RPMI7951 (cell line): ENCODE measurements around the gene ZSWIM1. TPM values are rescaled to one million over a fixed set of nuclear protein-coding genes. Genes with fewer than 3 reads are reported as not detected.
"Not testable (repeated sequence)": the region's sequence is repeated elsewhere in the genome, so short reads cannot be mapped to it uniquely, and the experiment has no call there.

Experiments used
- DNase-seq: peaks from one replicate; pipeline ENCODE4 v3.0.0-alpha.2; 2012; ENCODE audit warnings: low read depth
- total RNA-seq: library from RNA; depleted of rRNA; stranded (reverse); fragments of >200 nt; shearing (Covaris generic); gene quantifications from 2 replicates; pipeline ENCODE4 v1.2.3, GENCODE V29; 2014

Gene ZSWIM1
- total RNA-seq, 1 experiment from 2014 or later: 20.4 TPM

DNA sequence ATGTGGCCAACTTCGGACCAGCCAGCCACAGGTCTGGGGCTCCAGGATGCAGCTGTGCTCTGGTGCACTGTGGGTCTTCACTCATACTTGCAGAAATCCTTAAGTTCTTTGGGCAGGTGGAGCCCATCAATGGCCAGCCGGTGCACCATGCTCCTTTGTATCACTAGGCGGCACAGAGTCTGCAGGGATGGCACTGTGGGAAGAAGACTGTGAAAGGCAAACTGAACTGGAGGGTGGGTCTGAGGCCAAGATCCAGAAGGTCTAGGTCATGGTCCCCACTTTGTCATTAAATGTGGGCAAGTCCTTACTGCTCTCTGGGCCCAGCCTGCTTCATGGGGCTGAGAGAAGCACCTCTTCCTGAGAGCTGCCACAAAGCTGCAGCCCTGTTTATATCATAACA, 7.7 kb downstream of the ZSWIM1 start:
- no peak for DNase-seq

GRCh38 chr20:45890077-45890984, 9.3 kb downstream of the ZSWIM1 start:
- DNase-seq: peak; percentile 79

DNA sequence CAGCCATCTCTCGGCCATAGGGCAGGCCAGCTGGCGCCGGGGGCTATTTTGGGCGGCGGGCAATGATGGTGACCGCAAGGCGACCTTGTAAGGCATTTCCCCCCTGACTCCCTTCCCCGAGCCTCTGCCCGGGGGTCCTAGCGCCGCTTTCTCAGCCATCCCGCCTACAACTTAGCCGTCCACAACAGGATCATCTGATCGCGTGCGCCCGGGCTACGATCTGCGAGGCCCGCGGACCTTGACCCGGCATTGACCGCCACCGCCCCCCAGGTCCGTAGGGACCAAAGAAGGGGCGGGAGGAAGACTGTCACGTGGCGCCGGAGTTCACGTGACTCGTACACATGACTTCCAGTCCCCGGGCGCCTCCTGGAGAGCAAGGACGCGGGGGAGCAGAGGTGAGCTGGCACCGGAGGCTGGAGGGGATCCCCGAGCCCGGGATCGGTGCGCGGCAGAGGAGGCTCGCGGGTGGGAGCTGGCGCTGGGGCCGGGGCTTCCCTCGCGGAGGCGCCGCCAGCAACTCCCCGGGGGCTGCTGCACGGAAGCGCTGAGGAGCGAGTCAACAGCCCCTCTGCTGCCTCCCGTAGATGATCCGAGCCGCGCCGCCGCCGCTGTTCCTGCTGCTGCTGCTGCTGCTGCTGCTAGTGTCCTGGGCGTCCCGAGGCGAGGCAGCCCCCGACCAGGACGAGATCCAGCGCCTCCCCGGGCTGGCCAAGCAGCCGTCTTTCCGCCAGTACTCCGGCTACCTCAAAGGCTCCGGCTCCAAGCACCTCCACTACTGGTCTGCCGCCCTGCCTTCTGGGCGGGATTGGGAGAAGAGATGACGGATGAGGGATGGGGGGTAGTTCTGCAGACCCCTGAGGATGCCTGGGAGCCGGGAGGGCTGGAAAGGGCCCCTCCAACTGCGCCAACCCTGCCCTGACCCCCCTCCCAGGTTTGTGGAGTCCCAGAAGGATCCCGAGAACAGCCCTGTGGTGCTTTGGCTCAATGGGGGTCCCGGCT, 10.3 kb downstream of the ZSWIM1 start, which contains the start of the genes CTSA and NEURL2:
CTSA (plus strand) TSS at position 351 of the 999 bp plus-strand sequence; CDS start at position 585, 234 bp downstream.
NEURL2 (minus strand) TSS at position 224 of the 999 bp plus-strand sequence; CDS start at position 7, 217 bp downstream.
- peak; percentile 98 for DNase-seq

- peak; percentile 49 for DNase-seq
Measured at GRCh38 chr20:45892049-45892825, 11.2 kb downstream of the ZSWIM1 start.

- DNase-seq: no peak
Measured at GRCh38 chr20:45892828-45893500, 11.9 kb downstream of the ZSWIM1 start.

GRCh38 chr20:45893831-45894230, 12.8 kb downstream of the ZSWIM1 start:
- peak; percentile 36 for DNase-seq

DNA sequence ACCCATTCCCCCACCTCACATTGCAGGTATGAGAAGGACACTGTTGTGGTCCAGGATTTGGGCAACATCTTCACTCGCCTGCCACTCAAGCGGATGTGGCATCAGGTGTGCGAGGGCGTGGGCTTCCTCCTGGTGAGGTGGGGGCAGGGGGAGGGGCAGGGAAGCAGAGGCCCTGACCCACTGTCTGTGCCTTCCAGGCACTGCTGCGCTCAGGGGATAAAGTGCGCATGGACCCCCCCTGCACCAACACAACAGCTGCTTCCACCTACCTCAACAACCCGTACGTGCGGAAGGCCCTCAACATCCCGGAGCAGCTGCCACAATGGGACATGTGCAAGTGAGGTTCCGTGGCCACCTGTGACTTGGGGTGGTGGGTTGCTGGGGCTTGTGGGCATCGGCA, 13.8 kb downstream of the ZSWIM1 start:
- no peak for DNase-seq

DNA sequence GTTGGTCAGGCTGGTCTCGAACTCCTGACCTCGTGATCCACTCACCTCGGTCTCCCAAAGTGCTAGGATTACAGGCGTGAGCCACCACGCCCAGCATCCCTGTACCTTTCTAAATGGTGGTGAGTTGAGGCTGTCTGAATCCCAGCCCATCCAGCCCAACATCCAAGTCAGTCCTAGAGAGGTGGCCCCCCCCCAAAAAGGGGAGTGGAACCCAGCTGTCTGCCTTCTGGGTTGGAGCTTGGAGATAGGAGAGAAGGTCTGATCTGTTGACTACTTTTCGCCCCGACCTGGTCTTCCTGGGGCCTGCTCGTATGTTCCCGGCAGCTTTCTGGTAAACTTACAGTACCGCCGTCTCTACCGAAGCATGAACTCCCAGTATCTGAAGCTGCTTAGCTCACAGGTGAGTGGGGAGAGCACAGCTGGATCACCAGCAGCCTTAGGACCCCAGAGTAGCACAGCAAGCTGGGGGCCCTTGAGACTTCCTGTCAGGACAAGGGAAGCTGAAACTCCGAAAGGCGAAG, 15.7 kb downstream of the ZSWIM1 start:
- no peak for DNase-seq

GRCh38 chr20:45897289-45897688, 16.3 kb downstream of the ZSWIM1 start:
- no peak for DNase-seq

DNA sequence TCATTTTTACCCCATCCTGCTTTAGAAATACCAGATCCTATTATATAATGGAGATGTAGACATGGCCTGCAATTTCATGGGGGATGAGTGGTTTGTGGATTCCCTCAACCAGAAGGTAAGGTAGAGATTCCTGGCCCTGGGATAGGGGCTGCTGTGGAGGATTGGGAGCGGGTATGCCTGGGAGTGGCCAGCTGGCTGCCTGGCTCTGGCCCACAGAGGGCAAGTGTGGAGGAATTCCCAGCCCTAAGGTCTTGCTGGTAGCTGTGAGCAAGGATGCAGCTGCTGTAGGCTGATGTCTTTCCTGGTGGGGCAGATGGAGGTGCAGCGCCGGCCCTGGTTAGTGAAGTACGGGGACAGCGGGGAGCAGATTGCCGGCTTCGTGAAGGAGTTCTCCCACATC, 16.7 kb downstream of the ZSWIM1 start:
- no peak for DNase-seq

- no peak for DNase-seq
Measured at GRCh38 chr20:45898285-45898684, 17.3 kb downstream of the ZSWIM1 start.

DNA sequence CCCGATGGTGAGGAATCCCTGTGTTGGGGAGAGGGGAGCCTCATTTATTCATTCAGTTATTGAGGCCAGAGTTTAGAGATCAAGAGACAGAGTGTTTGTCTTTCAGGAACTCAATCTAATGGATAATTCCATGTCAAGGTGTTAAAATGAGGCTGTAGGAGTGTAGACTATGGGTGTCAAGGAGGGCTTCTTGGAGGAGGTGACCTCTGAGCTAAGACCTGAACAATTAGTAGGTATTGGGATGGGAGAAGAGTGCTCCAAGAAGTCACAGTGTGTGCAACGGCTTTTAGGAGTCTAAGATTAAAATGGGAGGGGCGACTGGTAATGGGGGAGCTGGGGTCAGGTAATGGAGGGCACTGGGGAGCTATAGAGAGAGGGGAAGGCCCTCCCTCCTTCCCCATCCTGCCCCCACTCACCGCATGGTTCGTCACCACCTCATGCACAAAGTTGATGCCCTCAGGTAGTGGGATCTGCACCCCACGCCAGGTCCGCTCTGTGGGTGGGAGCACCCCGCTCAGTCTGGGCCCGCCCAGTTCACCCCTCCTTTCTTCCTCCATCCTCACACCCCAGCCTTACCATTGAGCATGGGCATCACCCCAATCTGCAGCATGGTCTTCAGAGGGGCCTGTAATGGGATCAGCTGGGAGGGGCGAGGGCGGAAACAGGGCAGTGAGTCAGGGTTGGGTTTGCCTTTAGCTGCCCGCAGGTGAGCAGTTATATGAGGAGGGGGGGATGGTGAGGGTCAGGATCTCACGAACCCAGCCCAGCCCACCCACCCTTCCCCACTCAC, 18.2 kb downstream of the ZSWIM1 start:
- no peak for DNase-seq

- not testable (repeated sequence) for DNase-seq
Measured at GRCh38 chr20:45901332-45901731, 20.3 kb downstream of the ZSWIM1 start.

DNA sequence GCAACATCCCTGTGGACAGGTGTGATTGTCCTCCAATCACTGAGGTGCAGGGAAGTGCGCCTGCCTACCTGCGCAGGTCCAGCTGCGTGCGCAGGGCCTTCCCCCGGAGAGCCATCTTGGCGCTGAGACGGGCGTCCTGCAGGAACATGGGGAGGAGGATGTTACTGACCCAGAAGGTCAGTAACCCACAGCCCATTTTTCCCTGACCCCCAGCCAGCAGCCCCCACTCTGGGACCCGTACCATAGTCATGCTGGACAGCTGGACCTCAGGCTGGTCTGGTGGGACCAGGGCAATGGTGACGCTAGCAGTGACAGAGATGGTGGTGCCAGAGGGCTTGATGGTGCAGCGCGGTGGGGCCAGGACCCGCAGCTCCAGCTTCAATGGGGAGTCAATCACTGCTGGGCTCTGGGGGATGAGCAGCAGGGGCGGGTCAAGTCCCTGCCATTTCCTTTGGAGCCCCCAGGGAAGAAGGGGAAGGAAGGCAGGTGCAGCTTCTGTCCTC, 21.2 kb downstream of the ZSWIM1 start:
- DNase-seq: no peak

DNA sequence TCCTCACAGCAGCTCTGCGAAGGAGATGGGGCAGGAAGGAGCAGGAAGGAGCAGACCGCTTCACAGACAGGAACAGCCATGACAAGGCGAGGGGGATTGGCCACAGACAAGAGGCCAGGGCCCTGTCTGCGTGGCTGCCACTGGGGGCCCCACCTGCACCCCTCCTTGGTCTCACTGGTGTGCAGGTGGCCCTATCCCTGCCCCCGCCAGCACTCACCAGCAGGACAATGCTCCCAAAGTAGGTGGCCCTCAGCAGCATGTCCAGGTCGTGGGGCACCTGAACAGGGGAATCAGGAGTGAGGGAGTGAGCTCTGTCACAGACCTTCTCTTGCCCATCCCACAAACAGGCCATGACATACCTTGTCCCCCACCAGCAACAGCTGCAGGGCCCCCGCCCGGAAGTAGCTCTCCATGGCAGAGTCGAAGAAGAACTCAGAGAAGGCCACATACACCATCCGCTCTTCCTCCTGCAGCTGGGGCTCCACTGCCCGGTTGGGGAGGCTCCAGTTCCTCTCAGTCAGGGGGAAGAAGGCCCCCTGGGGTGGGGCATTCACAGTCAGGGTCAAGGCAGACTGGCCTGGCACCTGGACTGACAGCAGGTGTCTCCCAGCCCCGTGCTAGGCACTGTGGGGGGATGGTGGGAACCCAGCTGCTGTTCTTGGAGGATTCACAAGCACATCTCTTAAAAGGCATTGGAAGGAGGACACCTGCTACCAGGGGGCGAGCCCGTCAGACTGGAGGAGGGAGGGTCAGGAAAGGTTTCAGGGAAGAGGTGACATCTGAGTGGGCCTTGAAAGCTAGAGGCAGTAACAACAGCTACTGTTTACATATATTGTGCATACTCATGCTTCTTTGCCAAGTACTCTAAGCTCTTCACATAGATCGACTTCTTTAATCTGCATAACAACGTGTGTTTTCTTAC, 23.8 kb downstream of the ZSWIM1 start:
- DNase-seq: no peak

- peak; percentile 94 for DNase-seq
Measured at GRCh38 chr20:45905505-45906079, 24.6 kb downstream of the ZSWIM1 start.

- DNase-seq: no peak
Measured at GRCh38 chr20:45907219-45907948, 26.4 kb downstream of the ZSWIM1 start.
